ENCODE measurements around the gene PTPRJ.
"Not testable (repeated sequence)": the region's sequence is repeated elsewhere in the genome, so short reads cannot be mapped to it uniquely, and the experiment has no call there.

PTPRJ gene

DNA sequence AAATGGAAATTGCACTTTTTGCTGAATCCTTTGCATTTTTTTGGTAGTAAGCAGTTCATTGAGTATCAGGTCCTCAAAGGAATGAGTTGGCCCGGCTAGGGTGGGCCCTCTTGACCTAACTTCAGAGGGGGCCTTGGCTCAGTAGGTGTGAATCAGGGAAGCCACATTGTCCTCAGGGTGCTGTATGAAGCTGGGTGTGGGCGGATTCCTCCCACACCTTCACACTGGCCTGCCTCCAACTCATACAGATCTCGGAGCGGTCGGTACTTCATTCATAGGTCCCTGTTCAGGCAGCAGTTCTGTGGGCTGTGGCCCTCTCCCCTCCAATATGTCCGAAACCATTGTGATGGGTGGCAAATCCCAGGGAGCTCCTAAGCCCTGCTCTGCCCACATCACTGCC, 188.9 kb downstream of the PTPRJ start:
- no peak for DNase-seq (ENCODE audit: low read depth)

DNA sequence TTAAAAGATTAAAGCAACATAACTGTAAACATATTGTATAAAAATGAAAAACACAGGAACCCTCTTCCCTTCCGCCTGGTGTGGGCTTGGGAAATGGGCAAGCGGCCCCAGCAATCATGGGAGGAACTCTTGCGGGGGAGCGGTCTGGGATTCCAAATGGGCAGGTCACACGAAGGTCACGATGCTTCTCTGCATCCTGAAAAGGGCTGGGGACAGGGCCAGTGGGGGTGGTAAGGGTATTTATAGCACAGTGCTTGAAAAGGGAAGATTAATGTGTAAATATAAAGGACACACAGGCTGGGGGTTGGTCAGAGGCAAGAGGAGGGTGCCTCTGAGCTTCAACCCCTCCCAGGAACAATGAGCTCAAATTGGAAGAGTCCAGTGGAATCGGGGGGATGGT, 189.4 kb downstream of the PTPRJ start:
- no peak overlapping the region for H3K4me3 ChIP-seq (ENCODE audit: low read depth, low read length)
- DNase-seq (ENCODE audit: low read depth): no peak

More for the DNA sequence above, 188.9 kb downstream of the PTPRJ start:
- H3K4me3 ChIP-seq (ENCODE audit: low read depth, low read length): no peak overlapping the region

DNA sequence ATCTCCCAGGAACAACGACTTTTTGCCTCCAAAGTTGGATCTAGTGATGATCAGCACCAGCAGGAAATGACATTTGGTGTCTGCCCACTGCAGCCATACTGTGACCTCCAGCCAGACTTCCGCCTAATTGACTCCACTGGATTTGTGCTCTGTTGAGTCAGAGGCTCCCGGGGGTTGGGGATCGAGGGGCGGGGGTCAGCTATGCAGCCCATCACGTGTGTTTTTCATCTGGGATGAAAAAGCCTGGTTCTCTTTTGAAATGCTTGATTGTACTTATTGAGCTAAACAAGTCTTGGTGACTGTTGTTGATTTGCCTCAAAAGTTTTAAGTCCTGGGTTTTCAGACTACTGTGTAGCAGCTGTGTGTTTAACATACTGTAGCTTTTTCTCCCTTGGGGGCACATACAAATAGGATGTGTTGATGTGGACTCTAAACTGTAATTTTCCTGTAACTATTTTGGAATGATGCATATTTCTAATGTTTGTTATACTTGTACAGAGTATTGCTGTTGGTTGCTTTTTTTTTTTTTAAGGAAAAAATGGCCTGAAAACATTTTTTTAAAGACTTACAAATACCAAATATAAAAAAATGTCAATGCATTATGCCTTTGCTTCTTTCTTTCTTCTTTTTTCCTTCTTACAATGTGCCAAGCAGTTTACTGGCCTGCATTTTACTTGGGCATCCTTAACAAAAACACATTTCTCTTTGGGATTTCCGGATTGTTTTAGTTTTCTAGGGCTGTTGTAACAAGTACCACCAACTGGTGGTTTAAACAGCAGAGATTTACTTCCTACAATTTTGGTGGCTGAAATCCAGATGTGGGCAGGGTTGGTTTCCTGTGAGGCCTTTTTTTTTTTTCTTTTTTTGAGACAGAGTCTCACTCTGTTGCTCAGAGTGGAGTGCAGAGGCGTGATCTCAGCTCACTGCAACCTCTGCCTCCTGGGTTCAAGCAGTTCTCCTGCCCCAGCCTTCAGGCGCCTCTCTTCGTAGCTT, 190.2 kb downstream of the PTPRJ start:
- H3K4me3 ChIP-seq (ENCODE audit: low read depth, low read length): no peak overlapping the region
- DNase-seq (ENCODE audit: low read depth): no peak

DNA sequence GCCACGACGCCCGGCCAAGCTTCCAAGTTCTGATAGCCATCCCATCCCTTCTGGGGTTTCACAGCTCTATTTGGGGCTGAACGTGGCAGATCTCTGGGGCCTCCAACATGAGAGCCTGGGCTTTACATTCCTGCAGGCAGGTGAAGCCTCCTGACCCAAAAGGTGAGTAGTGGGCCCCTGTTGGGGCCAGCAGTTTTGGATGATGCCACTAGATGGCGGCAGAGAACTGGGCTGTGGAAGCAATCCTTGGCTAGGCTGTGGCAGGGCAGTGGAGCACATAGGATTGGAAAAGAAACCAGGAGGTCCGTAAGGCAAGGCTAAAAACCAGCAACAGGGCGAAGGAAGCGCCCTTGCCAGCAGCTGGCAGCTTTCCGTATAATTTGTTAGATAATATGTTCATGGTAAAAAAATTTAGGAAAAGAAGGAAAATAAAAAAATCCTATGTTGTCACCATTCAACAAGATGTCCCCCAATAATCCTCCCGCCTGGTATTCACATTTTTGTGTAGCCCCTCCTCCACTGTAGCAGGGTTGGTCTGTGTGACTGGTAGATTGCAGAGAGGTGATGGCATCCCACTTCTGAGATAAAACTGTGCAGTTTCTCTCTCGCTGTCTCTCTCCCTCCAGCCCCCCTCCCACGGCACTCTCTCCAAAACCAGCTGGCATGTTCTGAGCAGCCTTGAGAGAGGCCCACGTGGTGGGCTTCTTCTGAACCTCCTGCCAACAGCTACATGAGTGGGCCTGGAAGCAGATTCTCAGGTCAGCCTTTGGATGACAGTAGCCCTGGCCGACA, 192.7 kb downstream of the PTPRJ start:
- DNase-seq (ENCODE audit: low read depth): no peak
- H3K4me3 ChIP-seq (ENCODE audit: low read depth, low read length): peak overlapping the region; percentile 9

DNA sequence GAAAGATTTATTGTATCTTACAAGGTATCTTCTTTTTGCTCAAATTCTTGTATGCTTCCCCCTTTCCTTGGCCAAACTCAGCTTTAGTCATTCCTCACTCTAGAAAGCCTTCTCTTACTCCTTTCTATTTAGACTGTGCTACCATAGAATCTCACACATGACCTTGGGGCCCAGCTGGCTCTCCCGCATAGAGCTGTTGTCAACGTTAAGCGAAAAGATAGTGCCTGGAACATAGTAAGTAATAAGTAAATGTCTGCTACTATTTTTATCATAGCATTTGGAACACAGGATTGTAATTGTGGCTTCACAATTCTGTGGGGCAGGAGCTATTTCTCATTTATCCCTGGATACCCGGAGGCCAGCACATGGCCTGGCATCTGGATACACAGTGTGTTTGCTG, 197.3 kb downstream of the PTPRJ start:
- H3K4me3 ChIP-seq (ENCODE audit: low read depth, low read length): no peak overlapping the region

DNA sequence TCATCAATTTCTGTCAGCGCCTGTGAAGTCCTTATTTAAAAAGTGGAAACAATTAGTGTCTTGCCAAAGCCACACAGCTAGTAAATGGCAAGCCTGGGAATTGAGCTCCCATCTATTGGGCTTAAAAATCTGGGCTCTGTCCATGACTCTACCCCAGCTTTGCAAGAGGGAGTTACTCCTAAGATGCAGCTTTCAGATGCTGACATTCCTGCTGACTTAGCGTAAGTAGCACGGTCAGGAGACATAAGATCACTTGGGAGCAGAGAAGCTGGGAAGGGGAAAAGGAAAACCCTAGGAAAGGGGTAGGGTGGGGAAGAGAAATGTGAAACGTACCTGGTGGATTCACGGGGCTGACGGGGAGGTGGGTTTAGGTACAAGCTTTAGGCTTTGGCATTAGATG, 200.3 kb downstream of the PTPRJ start:
- H3K4me3 ChIP-seq (ENCODE audit: low read depth, low read length): no peak overlapping the region
- DNase-seq (ENCODE audit: low read depth): no peak

More for the DNA sequence above, 197.3 kb downstream of the PTPRJ start:
- DNase-seq (ENCODE audit: low read depth): no peak

DNA sequence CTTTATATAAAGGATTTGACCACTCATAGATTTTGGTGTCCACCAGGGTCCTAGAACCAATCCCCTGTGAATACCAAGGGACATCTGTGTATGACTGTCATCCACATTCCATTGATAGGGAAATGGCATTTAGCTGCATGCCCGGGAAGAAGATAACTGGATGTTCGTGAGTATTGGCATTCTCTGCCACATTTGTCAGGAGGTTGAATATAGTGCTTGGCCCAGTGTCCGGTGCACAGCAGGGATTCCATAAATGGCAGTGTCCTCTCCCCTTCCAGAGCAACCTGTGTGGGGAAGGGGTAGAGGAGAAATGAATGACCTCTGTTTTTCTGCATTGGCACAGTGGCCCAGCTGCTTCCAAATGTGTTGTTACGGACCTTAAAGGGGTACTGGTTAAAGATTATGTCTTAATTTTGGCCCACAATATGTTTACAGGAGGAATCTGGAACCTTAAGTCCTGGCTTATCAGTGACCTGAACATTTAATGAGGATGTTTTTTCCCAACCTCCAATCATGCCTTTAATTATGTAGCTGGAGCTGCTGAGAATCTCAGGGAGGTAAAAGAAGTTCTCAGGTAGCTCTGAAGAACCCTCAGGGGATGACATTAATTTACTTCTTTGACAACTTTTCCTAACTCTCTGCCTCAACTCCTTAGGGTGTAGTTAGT, 202.6 kb downstream of the PTPRJ start:
- no peak overlapping the region for H3K4me3 ChIP-seq (ENCODE audit: low read depth, low read length)
- no peak for DNase-seq (ENCODE audit: low read depth)

DNA sequence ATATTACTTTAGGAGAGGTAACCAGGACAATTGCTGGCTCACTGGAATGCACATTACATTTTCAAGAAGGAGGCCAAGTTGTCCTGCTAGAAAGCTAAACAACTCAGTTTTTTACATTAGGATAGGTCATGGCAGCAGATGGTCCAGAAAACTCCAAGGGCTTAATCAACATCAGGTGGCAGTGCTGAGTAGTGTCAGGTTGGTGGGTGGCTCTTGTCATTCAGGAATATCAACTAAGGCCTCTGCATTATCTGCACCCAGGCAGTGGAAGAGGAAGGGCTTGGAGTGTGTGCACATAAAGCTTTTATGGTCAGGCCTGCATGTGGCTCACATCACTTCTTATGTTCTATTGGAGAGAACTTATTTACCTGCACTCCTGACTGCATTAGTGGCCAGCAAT, 204.1 kb downstream of the PTPRJ start:
- no peak for DNase-seq (ENCODE audit: low read depth)

DNA sequence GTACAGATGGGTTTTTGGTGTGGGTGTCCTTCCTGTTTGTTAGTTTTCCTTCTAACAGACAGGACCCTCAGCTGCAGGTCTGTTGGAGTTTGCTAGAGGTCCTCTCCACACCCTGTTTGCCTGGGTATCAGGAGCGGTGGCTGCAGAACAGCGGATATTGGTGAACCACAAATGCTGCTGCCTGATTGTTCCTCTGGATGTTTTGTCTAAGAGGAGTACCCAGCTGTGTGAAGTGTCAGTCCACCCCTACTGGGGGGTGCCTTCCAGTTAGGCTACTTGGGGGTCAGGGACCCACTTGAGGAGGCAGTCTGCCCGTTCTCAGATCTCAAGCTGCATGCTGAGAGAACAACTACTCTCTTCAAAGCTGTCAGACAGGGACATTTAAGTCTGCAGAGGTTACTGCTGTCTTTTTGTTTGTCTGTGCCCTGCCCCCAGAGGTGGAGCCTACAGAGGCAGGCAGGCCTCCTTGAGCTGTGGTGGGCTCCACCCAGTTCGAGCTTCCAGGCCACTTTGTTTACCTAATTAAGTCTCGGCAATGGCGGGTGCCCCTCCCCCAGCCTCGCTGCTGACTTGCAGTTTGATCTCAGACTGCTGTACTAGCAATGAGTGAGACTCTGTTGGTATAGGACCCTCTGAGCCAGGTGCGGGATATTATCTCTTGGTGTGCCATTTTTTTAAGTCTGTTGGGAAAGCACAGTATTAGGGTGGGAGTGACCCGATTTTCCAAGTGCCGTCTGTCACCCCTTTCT, 210.7 kb downstream of the PTPRJ start:
- not testable (repeated sequence) for H3K4me3 ChIP-seq (ENCODE audit: low read depth, low read length); DNase-seq (ENCODE audit: low read depth)

More for the DNA sequence above, 204.1 kb downstream of the PTPRJ start:
- H3K4me3 ChIP-seq (ENCODE audit: low read depth, low read length): no peak overlapping the region

DNA sequence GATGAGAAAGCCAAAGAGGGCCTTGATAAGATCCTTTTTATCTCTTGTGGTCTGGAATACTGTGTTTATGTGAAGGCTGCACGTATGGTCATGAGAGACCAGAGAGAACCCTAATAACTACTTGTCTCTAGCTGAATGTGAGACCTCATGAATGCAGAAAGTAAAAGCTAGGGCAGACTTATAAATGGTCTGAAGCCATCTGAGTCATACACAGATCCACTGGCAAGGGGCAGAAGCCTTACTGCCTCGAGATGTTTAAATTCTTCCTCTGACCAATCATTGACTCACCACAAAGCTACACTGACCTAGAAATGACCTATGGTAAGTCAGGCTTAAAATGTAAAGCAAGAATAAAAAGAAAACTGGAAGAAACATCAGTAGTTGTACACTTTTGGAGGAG, 213.5 kb downstream of the PTPRJ start:
- no peak overlapping the region for H3K4me3 ChIP-seq (ENCODE audit: low read depth, low read length)
- no peak for DNase-seq (ENCODE audit: low read depth)

DNA sequence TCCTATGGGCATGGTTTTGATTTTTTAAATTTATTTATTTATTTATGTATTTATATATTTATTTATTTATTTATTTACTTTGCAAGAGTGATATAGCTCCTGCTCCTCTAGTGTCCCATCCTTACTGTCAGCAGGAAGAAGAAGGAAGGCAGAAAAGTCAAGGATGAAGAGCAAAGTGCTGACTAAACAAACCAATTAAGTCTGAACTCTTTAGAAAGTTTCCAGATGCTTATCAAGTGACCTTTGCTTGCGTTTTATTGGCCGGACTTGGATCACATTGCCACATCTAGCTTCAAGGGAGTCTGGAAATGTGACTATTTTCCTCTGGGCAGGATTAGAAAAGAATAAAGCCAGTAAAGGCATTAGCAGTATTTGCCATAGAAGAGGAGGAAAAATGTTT, 227.5 kb downstream of the PTPRJ start:
- H3K4me3 ChIP-seq (ENCODE audit: low read depth, low read length): no peak overlapping the region
- DNase-seq (ENCODE audit: low read depth): no peak

DNA sequence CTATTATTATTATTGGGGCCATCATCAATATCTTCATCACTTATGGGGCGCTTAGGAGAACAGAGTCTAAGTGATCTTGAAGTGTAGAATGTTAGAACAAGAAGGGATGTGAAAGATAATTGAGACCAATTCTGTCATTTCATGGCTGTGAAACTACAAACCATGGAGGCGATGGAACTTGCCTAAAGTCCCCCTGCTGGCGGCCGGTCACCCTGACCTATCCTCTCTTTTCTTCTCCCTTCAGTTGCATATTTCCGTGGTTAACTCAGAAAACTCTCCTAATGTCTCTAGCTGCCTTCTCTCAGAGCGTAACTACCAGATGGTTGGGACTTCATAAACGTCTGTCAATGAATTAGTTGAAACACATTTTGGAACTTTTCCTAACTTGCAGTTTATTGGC, 229.7 kb downstream of the PTPRJ start:
- no peak overlapping the region for H3K4me3 ChIP-seq (ENCODE audit: low read depth, low read length)
- no peak for DNase-seq (ENCODE audit: low read depth)

DNA sequence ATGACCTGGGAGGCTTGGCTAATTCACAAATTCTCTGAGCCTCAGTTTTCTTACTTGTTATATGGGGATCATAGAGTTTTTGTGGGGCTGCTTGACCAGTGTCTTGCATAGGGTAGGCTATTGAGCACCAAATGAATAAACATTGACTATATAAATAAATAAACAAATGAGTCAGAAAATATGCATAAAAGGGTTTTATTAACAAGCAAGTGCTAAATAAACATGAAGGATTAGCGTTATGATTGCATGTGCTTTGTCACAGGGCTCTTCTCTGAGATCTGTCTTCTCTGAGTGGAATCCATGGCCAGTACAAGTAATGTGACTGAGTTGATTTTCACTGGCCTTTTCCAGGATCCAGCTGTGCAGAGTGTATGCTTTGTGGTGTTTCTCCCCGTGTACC, 236.2 kb downstream of the PTPRJ start, which contains the start of gene OR4B1:
Gene OR4B1 (plus strand): TSS at position 301 of the 400 bp plus-strand sequence. CDS start 0 bp downstream, at position 301.
- DNase-seq (ENCODE audit: low read depth): no peak
- H3K4me3 ChIP-seq (ENCODE audit: low read depth, low read length): no peak within 1 kb of the TSS
